Prostate gland (tissue), 2 donors: Measurements from ENCODE around the gene ADAMTS20.

ENCODE experiments used
- CTCF ChIP-seq, 4 experiments: fragments of 200-600 bp in 2 of 4; fragments of 450-650 bp in 2 of 4; sonication (generic) in 2 of 4; IDR thresholded peaks; 1 replicate in 3 of 4; 2 replicates in 1 of 4; pipeline ENCODE4 v1.5.1; 2016 to 2019; ENCODE audit warnings: antibody characterized with exemption in 4 of 4, mild to moderate bottlenecking in 2 of 4, moderate library complexity in 2 of 4
- POLR2A ChIP-seq: fragments of 450-650 bp; IDR thresholded peaks from one replicate; pipeline ENCODE4 v1.6.1; 2016; ENCODE audit warnings: antibody characterized with exemption, mild to moderate bottlenecking

- TF ChIP-seq POLR2A (no peak), CTCF (IDR thresholded peaks at IDR 0.05) (no peak)
Observed at GRCh38 chr12:43462080-43462479, 89.9 kb downstream of the ADAMTS20 start.
